ENCODE data around the gene LMX1A. TPM values are rescaled to one million over a fixed set of nuclear protein-coding genes. Genes with fewer than 3 reads are reported as not detected.

The LMX1A gene
- total RNA-seq, 1 donor from 2014 or later: not detected

DNA sequence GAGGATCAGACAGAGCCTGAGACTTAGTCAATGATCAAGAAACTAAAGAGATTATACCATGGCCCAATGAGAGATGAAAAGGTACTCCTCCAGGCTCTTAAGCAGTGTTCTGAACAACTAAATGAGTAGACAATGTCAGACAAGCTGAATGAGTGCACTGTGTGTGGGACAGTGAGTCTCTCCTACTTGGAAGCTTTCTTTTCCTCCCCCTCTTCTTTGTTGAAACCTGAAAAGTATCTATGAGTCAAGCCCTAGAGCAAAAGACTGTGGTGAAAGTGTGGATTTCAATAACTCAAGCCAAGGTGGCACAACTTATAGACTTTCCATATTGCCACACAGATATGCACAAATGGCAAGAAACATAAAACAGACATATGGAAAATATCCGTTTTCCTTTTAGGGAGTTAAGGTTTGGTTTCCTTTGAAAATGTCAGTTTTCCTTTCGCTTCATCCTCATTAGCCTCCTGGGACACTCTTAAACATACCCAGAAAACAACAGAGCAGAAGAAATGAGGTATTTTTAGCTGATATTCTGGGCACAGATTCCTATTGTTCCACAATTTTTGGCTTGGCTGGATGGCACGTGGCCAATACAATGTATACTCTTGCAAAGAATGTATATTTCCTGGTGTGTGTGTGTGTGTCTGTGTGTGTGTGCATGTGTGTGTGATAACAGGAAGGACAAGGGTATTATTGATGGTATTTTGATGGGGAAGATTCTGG is 96.6 kb downstream of the LMX1A start:
- Mint-ChIP-seq H3K27ac (no peak overlapping the region), H3K9me3 (ENCODE audit: low read depth) (peaks cover 15% of the 10 kb centered on the region), H3K4me1 (ENCODE audit: low read depth) (peaks cover 12% of the 10 kb centered on the region)

DNA sequence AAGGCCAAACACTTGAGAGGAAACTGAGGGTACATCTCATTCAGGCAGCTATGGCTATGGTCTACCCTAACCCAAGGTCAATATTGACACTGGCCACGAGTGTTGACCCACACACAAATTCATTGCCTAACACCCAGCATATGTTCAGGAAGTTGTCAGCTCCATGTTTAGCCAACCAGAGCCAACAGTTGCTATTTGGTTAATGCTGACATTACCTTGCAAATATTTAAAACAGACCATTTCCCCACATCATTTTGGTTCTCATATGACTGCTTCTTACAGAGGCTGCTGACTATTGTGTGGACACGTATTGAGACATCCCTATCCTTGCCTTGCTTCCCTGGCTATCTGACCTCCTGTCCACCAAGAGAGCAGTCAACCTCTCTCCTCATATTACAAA is 97.3 kb downstream of the LMX1A start:
- Mint-ChIP-seq H3K27ac (peak overlapping the region; percentile 2), H3K9me3 (ENCODE audit: low read depth) (peaks cover 15% of the 10 kb centered on the region)

More for the DNA sequence above, 96.6 kb downstream of the LMX1A start:
- Mint-ChIP-seq H3K36me3 (ENCODE audit: insufficient read depth) (peaks cover 1% of the 10 kb centered on the region), H3K4me3 (ENCODE audit: low read depth) (no peak overlapping the region), H3K27me3 (no peaks in the 10 kb centered on the region)
- DNase-seq (ENCODE audit: low spot score, unreplicated experiment): no peak
- TF ChIP-seq, protein P1, sequence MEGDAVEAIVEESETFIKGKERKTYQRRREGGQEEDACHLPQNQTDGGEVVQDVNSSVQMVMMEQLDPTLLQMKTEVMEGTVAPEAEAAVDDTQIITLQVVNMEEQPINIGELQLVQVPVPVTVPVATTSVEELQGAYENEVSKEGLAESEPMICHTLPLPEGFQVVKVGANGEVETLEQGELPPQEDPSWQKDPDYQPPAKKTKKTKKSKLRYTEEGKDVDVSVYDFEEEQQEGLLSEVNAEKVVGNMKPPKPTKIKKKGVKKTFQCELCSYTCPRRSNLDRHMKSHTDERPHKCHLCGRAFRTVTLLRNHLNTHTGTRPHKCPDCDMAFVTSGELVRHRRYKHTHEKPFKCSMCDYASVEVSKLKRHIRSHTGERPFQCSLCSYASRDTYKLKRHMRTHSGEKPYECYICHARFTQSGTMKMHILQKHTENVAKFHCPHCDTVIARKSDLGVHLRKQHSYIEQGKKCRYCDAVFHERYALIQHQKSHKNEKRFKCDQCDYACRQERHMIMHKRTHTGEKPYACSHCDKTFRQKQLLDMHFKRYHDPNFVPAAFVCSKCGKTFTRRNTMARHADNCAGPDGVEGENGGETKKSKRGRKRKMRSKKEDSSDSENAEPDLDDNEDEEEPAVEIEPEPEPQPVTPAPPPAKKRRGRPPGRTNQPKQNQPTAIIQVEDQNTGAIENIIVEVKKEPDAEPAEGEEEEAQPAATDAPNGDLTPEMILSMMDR (IDR thresholded peaks at IDR 0.05; ENCODE audit: unreplicated experiment): no peak

DNA sequence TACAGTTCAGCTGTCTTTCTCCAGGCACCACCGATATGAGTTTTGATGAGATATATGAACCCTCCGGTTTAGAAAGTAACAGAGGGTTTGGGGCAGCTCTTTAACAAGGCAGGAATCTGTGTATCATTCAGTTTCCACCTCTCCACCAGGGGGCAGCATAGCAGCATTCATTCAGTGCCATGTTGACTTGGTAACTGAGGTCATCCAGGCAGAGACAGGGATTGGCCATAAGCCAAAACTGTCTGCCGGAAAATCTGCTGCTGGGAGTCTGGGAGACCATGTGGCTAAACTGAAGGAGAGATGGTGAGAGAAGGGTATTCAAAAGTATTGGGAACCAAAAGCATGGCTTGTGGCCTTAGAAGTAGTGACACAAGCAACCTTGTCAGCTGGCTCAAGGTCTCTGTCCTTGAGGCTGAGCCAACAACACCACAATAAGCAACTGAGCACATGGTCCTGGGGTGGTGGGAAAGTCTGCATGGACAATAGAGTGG is 98.5 kb downstream of the LMX1A start:
- no peak overlapping the region for H3K4me3 Mint-ChIP-seq (ENCODE audit: low read depth)
- H3K4me1 Mint-ChIP-seq (ENCODE audit: low read depth): peaks cover 30% of the 10 kb centered on the region
- H3K27me3 Mint-ChIP-seq: no peaks in the 10 kb centered on the region
- peaks cover 14% of the 10 kb centered on the region for H3K9me3 Mint-ChIP-seq (ENCODE audit: low read depth)
- no peak for DNase-seq (ENCODE audit: low spot score, unreplicated experiment)
- peaks cover 1% of the 10 kb centered on the region for H3K36me3 Mint-ChIP-seq (ENCODE audit: insufficient read depth)
- TF ChIP-seq, protein P1 (IDR thresholded peaks at IDR 0.05; ENCODE audit: unreplicated experiment): peak; percentile 56
- H3K27ac Mint-ChIP-seq: no peak overlapping the region

More for the DNA sequence above, 97.3 kb downstream of the LMX1A start:
- H3K4me3 Mint-ChIP-seq (ENCODE audit: low read depth): no peak overlapping the region
- no peaks in the 10 kb centered on the region for H3K27me3 Mint-ChIP-seq
- DNase-seq (ENCODE audit: low spot score, unreplicated experiment): no peak
- TF ChIP-seq, protein P1 (IDR thresholded peaks at IDR 0.05; ENCODE audit: unreplicated experiment): no peak
- H3K36me3 Mint-ChIP-seq (ENCODE audit: insufficient read depth): peaks cover 1% of the 10 kb centered on the region
- H3K4me1 Mint-ChIP-seq (ENCODE audit: low read depth): peaks cover 19% of the 10 kb centered on the region

DNA sequence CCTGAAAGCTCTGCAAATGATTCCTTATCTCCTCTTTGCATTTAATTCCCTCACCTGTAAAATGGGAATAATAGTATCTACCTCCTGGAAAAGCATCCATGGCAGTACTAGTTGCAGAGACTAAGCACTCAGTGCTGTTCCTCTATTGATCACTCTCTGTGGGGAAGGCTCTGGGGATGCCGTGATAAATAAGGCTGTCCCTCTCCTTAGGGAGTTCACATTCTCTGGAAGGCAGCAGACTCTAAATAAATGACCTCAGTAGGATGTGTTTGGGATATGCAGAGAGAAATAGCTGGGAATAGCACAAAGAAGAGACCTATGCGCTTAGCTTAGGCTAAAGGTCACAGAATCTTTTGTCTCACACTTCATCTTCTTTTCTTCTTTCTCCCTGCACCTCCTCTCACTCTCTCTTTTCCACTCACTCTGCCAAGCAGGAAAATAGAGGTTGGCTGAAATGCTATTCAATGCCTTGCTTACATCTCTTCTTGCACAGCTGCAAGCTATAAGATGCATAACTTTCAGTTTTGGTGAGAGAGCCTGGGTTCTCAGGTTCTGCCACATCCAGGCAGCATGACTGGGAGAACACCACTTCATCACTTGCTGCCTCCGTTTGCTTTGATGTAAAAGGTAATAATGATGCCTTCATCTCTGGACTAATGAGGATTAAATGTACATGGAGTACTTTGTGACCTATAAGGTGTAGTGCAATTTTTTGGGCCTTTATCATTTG is 101.5 kb downstream of the LMX1A start:
- Mint-ChIP-seq H3K4me1 (ENCODE audit: low read depth) (peaks cover 40% of the 10 kb centered on the region), H3K9me3 (ENCODE audit: low read depth) (no peaks in the 10 kb centered on the region), H3K27me3 (no peaks in the 10 kb centered on the region), H3K27ac (no peak overlapping the region), H3K4me3 (ENCODE audit: low read depth) (no peak overlapping the region), H3K36me3 (ENCODE audit: insufficient read depth) (no peaks in the 10 kb centered on the region)
- DNase-seq (ENCODE audit: low spot score, unreplicated experiment): no peak
- TF ChIP-seq, protein P1 (IDR thresholded peaks at IDR 0.05; ENCODE audit: unreplicated experiment): no peak

DNA sequence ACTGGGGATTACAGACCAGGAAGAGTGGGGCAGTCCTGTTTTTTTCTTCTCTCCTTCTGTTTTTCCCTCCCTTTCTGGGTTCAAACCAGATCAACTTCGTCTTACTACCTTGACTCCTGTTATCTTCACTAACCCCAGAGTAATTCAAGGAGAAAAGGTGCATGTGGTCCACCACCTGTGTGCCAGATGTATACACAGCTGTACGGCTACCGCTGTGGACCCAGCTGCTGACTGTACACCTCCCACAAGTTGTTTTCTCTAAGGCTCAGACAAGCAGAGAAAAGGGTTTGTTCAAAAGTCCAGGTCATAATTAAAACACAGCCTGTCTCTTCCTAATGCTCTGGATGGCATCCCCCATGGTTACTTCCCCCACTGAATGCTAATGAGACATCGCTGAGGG is 102.1 kb downstream of the LMX1A start:
- Mint-ChIP-seq H3K36me3 (ENCODE audit: insufficient read depth) (no peaks in the 10 kb centered on the region), H3K4me1 (ENCODE audit: low read depth) (peaks cover 37% of the 10 kb centered on the region), H3K4me3 (ENCODE audit: low read depth) (no peak overlapping the region), H3K27ac (peak overlapping the region; percentile 85), H3K9me3 (ENCODE audit: low read depth) (no peaks in the 10 kb centered on the region), H3K27me3 (no peaks in the 10 kb centered on the region)
- DNase-seq (ENCODE audit: low spot score, unreplicated experiment): no peak
- TF ChIP-seq, protein P1 (IDR thresholded peaks at IDR 0.05; ENCODE audit: unreplicated experiment): no peak

Data from progenitor cell of endocrine pancreas (in vitro differentiated cells).